Glomerular endothelial cell (primary cell): ENCODE data around the gene PCYT2. TPM values are rescaled to one million over a fixed set of nuclear protein-coding genes. Genes with fewer than 3 reads are reported as not detected.

ENCODE experiments used
- DNase-seq: peaks from one replicate; pipeline ENCODE4 v3.0.0-alpha.2; 2011; ENCODE audit warnings: low read depth, low spot score; ENCODE audit errors: extremely low read depth
- total RNA-seq: library from RNA; depleted of rRNA; stranded (reverse); fragments of >200 nt; gene quantifications from 2 replicates; pipeline ENCODE4 v1.2.3, GENCODE V29; 2015

Gene PCYT2
- total RNA-seq, 1 donor from 2014 or later, result 36.6 TPM

GRCh38 chr17:81859906-81860755, 51.1 kb downstream of the PCYT2 start, which contains the start of gene P4HB:
TSS of gene P4HB (minus strand) at chr17:81860535. CDS start at chr17:81860471, 64 bp downstream.
- DNase-seq, result no peak

GRCh38 chr17:81858967-81859905, 52.0 kb downstream of the PCYT2 start:
- no peak for DNase-seq

GRCh38 chr17:81858170-81858966, 52.8 kb downstream of the PCYT2 start:
- DNase-seq, result no peak

GRCh38 chr17:81854974-81855774, 56.0 kb downstream of the PCYT2 start:
- no peak for DNase-seq

- no peak for DNase-seq
Observed at GRCh38 chr17:81852237-81852636, 59.0 kb downstream of the PCYT2 start.

- DNase-seq, result no peak
Observed at GRCh38 chr17:81851423-81851822, 59.8 kb downstream of the PCYT2 start.

Other genes starting within 250 kb of the PCYT2 start
- gene OXLD1, start 244.8 kb downstream of the PCYT2 start, total RNA-seq, result 16.5 and 35.1 TPM in 2 replicates
- gene CCDC137, start 244.7 kb downstream of the PCYT2 start, total RNA-seq, result 19.0 and 22.8 TPM in 2 replicates
- 25.6 and 38.8 TPM in 2 replicates for gene ARL16, start 227.6 kb downstream of the PCYT2 start, total RNA-seq
- gene HGS, start 227.4 kb downstream of the PCYT2 start, total RNA-seq, result 136 and 145 TPM in 2 replicates
- gene MRPL12, start 208.0 kb downstream of the PCYT2 start, total RNA-seq, result 75.4 and 84.5 TPM in 2 replicates
- gene SLC25A10, start 199.1 kb downstream of the PCYT2 start, total RNA-seq, result 13.2 and 19.0 TPM in 2 replicates
- not detected in 2 replicates for gene GCGR, start 107.2 kb downstream of the PCYT2 start, total RNA-seq
- 134 and 148 TPM in 2 replicates for gene MCRIP1, start 78.1 kb downstream of the PCYT2 start, total RNA-seq
- gene PPP1R27, start 76.3 kb downstream of the PCYT2 start, total RNA-seq, result not detected in 2 replicates
- gene P4HB, start 50.9 kb downstream of the PCYT2 start, total RNA-seq, result 3,025 and 3,034 TPM in 2 replicates
- gene ARHGDIA, start 40.1 kb downstream of the PCYT2 start, total RNA-seq, result 426 and 442 TPM in 2 replicates
- gene ALYREF, start 19.8 kb downstream of the PCYT2 start, total RNA-seq, result 151 and 152 TPM in 2 replicates
- 180 and 216 TPM in 2 replicates for gene ANAPC11, start 19.7 kb downstream of the PCYT2 start, total RNA-seq
- 0.68 and 1.9 TPM in 2 replicates for gene NPB, start 9.2 kb downstream of the PCYT2 start, total RNA-seq
- gene SIRT7, start 6.8 kb upstream of the PCYT2 start, total RNA-seq, result 22.7 and 33.2 TPM in 2 replicates
- gene MAFG, start 16.3 kb upstream of the PCYT2 start, total RNA-seq, result 20.4 and 34.4 TPM in 2 replicates
- 67.3 and 97.0 TPM in 2 replicates for gene PYCR1, start 25.9 kb upstream of the PCYT2 start, total RNA-seq
- not detected in 2 replicates for gene MYADML2, start 35.8 kb upstream of the PCYT2 start, total RNA-seq
- gene NOTUM, start 49.8 kb upstream of the PCYT2 start, total RNA-seq, result 0.78 TPM in 1 of 2 replicates, not detected in the other
- gene ASPSCR1, start 66.2 kb upstream of the PCYT2 start, total RNA-seq, result 21.8 and 25.1 TPM in 2 replicates
- gene CENPX, start 111.5 kb upstream of the PCYT2 start, total RNA-seq, result 51.6 and 74.3 TPM in 2 replicates
- gene LRRC45, start 111.9 kb upstream of the PCYT2 start, total RNA-seq, result 12.8 and 24.9 TPM in 2 replicates
- gene RAC3, start 120.3 kb upstream of the PCYT2 start, total RNA-seq, result 42.1 and 67.9 TPM in 2 replicates
- gene DCXR, start 126.3 kb upstream of the PCYT2 start, total RNA-seq, result 61.0 and 67.6 TPM in 2 replicates
- 45.0 and 49.1 TPM in 2 replicates for gene RFNG, start 140.4 kb upstream of the PCYT2 start, total RNA-seq
- 122 and 139 TPM in 2 replicates for gene GPS1, start 140.5 kb upstream of the PCYT2 start, total RNA-seq
- 55.7 and 75.2 TPM in 2 replicates for gene DUS1L, start 154.4 kb upstream of the PCYT2 start, total RNA-seq
- 165 and 201 TPM in 2 replicates for gene FASN, start 186.8 kb upstream of the PCYT2 start, total RNA-seq